Measurements from ENCODE around the gene JUND.

DNA sequence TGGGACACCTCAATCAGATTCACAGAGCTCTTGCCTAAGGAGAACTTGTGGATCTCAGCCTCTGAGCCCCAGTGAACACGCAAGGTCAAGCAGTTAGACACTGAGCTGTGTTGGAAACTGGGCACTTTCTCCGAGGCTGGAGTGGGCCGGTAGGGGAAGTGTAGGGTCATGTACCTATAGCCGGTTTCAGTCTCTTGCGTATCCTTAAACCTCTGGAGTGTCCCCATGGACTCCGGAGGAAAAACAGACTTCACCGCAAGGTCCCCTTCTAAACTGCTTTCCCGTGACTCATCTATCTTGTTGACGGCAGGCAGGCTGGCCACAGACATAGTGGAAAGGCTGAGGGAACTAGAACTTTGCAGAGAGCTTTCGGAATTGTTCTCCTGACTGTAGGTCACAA, 18.5 kb downstream of the JUND start:
- TF ChIP-seq ETS1 (IDR thresholded peaks at IDR 0.05): no peak
- TF ChIP-seq, protein P1, sequence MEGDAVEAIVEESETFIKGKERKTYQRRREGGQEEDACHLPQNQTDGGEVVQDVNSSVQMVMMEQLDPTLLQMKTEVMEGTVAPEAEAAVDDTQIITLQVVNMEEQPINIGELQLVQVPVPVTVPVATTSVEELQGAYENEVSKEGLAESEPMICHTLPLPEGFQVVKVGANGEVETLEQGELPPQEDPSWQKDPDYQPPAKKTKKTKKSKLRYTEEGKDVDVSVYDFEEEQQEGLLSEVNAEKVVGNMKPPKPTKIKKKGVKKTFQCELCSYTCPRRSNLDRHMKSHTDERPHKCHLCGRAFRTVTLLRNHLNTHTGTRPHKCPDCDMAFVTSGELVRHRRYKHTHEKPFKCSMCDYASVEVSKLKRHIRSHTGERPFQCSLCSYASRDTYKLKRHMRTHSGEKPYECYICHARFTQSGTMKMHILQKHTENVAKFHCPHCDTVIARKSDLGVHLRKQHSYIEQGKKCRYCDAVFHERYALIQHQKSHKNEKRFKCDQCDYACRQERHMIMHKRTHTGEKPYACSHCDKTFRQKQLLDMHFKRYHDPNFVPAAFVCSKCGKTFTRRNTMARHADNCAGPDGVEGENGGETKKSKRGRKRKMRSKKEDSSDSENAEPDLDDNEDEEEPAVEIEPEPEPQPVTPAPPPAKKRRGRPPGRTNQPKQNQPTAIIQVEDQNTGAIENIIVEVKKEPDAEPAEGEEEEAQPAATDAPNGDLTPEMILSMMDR (conservative IDR thresholded peaks at IDR 0.05; ENCODE audit: low read depth in 2 of 2): no peak
- no peak for TF ChIP-seq EZH2 (IDR thresholded peaks at IDR 0.05; ENCODE audit: low read depth, unreplicated experiment)
- TF ChIP-seq POLR2AphosphoS5 (IDR thresholded peaks at IDR 0.05; ENCODE audit: low read depth): no peak
- TF ChIP-seq EZH2phosphoT487 (IDR thresholded peaks at IDR 0.05; ENCODE audit: unreplicated experiment): no peak
- TF ChIP-seq, protein P2, sequence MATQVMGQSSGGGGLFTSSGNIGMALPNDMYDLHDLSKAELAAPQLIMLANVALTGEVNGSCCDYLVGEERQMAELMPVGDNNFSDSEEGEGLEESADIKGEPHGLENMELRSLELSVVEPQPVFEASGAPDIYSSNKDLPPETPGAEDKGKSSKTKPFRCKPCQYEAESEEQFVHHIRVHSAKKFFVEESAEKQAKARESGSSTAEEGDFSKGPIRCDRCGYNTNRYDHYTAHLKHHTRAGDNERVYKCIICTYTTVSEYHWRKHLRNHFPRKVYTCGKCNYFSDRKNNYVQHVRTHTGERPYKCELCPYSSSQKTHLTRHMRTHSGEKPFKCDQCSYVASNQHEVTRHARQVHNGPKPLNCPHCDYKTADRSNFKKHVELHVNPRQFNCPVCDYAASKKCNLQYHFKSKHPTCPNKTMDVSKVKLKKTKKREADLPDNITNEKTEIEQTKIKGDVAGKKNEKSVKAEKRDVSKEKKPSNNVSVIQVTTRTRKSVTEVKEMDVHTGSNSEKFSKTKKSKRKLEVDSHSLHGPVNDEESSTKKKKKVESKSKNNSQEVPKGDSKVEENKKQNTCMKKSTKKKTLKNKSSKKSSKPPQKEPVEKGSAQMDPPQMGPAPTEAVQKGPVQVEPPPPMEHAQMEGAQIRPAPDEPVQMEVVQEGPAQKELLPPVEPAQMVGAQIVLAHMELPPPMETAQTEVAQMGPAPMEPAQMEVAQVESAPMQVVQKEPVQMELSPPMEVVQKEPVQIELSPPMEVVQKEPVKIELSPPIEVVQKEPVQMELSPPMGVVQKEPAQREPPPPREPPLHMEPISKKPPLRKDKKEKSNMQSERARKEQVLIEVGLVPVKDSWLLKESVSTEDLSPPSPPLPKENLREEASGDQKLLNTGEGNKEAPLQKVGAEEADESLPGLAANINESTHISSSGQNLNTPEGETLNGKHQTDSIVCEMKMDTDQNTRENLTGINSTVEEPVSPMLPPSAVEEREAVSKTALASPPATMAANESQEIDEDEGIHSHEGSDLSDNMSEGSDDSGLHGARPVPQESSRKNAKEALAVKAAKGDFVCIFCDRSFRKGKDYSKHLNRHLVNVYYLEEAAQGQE (IDR thresholded peaks at IDR 0.05; ENCODE audit: unreplicated experiment): no peak
- TF ChIP-seq CREB1 (CRISPR knock-in tag; IDR thresholded peaks at IDR 0.05; ENCODE audit: low read depth): no peak
- TF ChIP-seq JUNB (IDR thresholded peaks at IDR 0.05; ENCODE audit: unreplicated experiment): no peak
- no peak for TF ChIP-seq STAT1 (IDR thresholded peaks at IDR 0.05; ENCODE audit: unreplicated experiment)
- no peak for TF ChIP-seq ZNF331 (CRISPR knock-in tag; IDR thresholded peaks at IDR 0.05; ENCODE audit: low read depth)
- no peak for TF ChIP-seq NANOG (IDR thresholded peaks at IDR 0.05; ENCODE audit: borderline replicate concordance)
- TF ChIP-seq, protein P3, sequence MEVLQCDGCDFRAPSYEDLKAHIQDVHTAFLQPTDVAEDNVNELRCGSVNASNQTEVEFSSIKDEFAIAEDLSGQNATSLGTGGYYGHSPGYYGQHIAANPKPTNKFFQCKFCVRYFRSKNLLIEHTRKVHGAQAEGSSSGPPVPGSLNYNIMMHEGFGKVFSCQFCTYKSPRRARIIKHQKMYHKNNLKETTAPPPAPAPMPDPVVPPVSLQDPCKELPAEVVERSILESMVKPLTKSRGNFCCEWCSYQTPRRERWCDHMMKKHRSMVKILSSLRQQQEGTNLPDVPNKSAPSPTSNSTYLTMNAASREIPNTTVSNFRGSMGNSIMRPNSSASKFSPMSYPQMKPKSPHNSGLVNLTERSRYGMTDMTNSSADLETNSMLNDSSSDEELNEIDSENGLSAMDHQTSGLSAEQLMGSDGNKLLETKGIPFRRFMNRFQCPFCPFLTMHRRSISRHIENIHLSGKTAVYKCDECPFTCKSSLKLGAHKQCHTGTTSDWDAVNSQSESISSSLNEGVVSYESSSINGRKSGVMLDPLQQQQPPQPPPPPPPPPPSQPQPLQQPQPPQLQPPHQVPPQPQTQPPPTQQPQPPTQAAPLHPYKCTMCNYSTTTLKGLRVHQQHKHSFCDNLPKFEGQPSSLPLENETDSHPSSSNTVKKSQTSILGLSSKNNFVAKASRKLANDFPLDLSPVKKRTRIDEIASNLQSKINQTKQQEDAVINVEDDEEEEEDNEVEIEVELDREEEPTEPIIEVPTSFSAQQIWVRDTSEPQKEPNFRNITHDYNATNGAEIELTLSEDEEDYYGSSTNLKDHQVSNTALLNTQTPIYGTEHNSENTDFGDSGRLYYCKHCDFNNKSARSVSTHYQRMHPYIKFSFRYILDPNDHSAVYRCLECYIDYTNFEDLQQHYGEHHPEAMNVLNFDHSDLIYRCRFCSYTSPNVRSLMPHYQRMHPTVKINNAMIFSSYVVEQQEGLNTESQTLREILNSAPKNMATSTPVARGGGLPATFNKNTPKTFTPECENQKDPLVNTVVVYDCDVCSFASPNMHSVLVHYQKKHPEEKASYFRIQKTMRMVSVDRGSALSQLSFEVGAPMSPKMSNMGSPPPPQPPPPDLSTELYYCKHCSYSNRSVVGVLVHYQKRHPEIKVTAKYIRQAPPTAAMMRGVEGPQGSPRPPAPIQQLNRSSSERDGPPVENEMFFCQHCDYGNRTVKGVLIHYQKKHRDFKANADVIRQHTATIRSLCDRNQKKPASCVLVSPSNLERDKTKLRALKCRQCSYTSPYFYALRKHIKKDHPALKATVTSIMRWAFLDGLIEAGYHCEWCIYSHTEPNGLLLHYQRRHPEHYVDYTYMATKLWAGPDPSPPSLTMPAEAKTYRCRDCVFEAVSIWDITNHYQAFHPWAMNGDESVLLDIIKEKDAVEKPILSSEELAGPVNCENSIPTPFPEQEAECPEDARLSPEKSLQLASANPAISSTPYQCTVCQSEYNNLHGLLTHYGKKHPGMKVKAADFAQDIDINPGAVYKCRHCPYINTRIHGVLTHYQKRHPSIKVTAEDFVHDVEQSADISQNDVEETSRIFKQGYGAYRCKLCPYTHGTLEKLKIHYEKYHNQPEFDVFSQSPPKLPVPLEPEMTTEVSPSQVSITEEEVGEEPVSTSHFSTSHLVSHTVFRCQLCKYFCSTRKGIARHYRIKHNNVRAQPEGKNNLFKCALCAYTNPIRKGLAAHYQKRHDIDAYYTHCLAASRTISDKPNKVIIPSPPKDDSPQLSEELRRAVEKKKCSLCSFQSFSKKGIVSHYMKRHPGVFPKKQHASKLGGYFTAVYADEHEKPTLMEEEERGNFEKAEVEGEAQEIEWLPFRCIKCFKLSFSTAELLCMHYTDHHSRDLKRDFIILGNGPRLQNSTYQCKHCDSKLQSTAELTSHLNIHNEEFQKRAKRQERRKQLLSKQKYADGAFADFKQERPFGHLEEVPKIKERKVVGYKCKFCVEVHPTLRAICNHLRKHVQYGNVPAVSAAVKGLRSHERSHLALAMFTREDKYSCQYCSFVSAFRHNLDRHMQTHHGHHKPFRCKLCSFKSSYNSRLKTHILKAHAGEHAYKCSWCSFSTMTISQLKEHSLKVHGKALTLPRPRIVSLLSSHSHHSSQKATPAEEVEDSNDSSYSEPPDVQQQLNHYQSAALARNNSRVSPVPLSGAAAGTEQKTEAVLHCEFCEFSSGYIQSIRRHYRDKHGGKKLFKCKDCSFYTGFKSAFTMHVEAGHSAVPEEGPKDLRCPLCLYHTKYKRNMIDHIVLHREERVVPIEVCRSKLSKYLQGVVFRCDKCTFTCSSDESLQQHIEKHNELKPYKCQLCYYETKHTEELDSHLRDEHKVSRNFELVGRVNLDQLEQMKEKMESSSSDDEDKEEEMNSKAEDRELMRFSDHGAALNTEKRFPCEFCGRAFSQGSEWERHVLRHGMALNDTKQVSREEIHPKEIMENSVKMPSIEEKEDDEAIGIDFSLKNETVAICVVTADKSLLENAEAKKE (CRISPR knock-in tag; IDR thresholded peaks at IDR 0.05): no peak
- TF ChIP-seq ZNF114 (CRISPR knock-in tag; IDR thresholded peaks at IDR 0.05): no peak
